ENCODE measurements around the gene C10orf67.

- TF ChIP-seq POLR2A (IDR thresholded peaks at IDR 0.05; ENCODE audit: low read length) (no peak), GATA1 (IDR thresholded peaks at IDR 0.05; ENCODE audit: low read depth, low read length) (no peak)
These were observed 13.6 kb downstream of the C10orf67 start for GRCh38 chr10:23330948-23331347.
